HG03039 (cell line): ENCODE data around the gene LY6G6C.

Experiments
- ATAC-seq: cut with Tn5 transposase; IDR thresholded peaks from one replicate; pipeline ENCODE4 v1.9.1; 2021; ENCODE audit warnings: mild to moderate bottlenecking, moderate library complexity; ENCODE audit not compliant: unreplicated experiment

The LY6G6C gene

DNA sequence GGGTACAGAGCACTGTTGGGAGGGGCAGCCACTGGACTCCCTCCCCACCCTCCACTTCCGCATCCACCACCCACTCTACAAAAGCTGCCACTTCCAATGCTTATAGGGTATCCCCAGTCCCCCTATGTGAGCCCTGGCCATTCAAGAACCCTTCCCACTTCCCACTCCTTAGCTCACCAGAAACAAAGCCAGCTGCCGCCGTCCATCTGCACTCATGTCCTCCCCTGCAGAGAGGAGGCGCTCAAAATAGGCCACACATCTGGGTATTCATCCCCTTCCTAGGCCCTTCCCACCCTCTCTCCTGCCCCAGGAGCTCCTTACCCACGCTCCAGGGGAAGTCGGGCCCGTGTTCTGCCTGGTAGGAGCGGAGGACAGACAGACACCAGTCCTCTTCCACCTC, 34.2 kb downstream of the LY6G6C start:
- ATAC-seq: no peak

DNA sequence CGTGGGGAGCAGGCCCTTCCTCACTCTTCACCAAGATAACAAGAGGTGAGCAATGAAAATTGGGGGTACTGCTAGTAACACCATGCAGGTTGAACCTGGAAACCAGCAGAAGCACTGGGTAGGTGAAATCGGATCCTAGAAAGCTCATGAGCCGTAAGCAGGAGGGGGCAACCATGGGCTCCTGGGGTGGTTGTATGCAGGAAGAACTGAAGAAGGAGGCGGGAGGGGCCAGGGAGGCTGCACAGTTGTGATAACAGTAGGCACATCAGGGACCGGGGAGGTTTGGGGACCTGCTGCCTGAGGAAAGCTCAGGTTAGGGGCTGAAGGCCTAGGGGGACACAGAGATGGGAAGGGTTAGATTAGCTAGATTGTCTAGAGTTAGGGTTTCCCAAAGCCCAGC, 35.1 kb downstream of the LY6G6C start:
- ATAC-seq: no peak

DNA sequence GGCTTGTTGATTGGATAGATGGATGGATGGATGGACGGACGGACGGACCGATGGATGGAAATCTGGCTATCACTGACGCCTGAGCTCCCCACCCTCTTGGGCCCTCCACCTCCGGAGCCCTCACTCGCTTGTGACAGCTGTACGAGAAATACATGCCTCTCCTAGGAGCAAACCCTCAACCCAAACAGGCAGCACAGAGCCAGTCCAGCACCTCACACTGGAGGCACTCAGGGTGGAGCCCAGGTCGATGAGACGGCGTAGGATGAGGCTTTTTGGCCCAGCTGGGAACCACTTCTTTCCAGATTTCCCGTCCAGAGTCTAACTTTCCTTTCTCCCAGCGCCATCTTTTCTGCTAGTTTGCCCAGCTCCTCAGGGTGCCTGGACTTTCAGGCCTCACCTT, 38.0 kb downstream of the LY6G6C start:
- no peak for ATAC-seq

DNA sequence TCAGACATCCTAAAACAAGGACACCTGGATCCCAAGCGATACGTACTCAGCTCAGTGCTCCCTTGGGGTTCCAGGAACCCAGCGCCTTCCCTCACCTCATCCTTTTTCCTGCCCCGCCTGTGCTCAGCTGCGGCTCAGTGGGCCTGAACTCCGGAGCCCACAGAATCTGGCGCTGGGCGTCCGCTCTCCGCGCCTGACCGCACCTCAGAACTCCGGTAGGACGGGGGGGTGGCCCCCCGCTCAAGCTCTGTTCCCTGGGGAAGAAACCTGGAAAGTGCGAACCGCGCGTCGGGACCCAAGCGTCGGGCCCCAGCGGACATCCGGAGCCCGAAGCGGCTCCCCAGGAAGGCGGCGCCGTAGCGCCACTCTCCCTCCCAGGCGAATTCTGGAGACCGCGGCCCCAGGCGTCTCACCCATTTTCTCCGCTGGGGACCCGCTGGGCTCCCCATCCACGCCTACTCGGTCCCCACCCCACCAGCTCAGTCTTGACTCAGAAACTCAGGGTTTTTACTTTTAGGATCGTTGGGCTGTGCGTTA, 40.3 kb downstream of the LY6G6C start:
- ATAC-seq: no peak

DNA sequence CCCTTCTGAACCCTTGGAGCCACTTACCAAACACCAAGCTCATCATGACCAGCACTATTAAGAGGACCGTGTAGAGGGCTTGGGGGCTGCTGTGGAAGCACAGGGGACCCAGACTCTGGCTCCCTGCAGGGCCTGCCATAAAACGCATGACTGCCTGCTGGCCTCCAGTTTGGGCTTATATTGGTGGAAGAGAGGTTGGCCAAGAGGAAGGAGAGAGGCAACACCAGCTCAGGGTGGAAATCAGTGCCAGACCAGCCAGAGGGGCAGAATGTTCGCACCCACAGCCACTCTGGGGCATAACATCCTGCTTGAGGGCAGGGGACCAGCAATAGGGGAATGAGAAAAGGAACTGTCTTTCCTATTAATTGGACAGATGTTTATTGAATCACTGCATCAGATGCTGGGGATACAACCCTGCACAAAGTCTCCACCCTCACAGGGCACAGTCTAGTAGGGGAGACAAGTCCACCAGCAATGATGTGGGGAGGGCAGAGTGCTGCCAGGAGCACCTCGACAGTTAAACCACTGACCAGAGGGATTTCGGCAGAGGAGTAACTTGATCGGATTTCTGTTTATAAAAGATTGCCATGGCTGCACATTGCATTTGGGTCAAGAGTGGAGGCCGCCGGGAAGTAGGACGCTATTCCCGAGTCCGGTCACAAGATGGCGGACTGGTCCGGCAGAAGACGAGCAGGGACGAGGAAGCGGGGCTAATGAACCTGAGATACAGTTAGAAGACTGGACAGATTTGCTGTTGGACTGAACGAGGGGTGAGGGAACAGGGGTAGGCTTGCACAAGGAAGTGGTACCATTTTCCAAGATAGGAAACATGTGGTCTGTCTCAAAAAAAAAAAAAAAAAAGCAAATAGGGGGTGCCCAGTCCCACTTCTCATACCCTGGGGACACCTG, 41.1 kb downstream of the LY6G6C start, which contains the start of gene LY6G5C:
TSS of gene LY6G5C (minus strand) at position 842 of the 909 bp plus-strand sequence. CDS start at position 148, 694 bp downstream.
- ATAC-seq: no peak

DNA sequence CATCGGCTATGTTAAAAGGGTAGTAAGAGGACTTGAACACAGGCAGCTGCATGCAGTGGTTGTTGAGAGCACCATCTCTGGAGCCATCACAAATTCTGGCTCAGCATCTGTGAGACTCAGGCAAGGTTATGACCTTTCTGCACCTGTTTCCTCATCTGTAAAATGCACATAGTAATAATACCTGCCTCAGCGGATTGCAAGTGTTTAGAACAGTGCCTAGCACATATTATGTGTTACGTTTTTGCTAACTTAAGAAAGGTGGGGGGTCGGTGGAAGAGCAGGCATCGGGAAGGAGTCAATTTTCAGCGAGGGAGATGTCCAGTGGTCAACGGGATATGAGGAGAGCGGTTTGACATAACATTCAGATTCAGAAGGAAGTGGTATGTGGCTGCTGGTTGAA, 43.6 kb downstream of the LY6G6C start:
- no peak for ATAC-seq

DNA sequence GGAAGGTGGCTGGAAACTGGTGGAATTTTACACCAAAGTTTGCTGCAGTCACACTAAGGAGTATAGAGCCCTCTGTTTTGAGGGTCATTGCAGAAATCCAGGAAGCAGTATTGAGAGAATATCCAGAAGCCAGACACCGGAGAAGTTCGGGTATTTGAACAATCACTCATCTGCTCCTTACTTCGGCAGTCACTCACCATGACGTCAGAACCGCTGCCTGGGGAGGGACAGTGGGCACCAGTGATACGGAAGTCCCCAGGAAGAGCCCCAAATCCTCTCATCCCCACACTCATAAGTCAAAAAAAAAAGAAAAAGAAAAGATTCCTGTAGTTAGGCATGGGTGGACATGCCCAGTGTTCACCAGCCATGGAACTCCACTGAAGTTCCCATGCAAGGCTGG, 44.6 kb downstream of the LY6G6C start:
- no peak for ATAC-seq

DNA sequence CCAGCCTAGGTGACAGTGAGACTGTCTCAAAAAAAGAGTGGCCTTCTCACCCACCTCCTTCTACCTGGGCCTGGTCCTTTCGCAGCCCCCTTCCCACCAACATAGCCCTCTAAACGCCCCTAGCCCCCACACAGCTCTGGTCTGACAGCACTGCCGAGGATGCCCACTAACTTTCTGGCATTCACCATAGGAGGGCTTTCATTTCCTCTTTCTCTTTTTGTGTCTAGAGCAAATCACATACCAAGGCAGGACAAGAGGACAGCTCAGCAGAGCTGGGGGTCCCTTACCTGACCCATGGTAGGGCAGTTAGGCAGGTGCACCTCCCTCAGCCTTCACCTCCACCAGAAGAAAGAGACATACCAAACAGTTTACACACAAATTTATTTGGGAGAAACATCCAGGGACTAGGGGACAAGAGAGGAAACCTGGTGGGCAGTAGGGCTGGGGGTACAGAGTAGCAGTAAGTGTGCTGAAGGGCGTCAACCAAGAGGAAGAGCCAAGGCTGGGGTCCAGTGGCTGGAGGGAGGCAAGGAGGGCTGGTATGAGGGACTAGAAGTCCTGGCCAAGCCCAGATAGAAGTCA, 45.1 kb downstream of the LY6G6C start:
- ATAC-seq: no peak

DNA sequence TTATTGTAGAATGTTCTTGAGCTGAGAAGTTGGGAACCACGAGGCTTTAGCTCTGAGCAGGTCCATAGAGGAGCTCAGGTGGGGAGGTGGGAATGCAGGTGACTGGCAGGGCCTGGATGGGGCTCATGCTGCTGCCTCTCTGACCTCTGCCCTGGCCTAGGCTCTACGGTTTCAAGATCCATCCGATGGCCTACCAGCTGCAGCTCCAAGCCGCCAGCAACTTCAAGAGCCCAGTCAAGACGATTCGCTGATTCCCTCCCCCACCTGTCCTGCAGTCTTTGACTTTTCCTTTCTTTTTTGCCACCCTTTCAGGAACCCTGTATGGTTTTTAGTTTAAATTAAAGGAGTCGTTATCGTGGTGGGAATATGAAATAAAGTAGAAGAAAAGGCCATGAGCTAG, 51.9 kb downstream of the LY6G6C start, which contains the start of gene LY6G5B:
TSS of gene LY6G5B (plus strand) at position 301 of the 400 bp plus-strand sequence. CDS start 975 bp downstream, outside the sequence.
- no peak for ATAC-seq
